Endothelial cell of umbilical vein (primary cell): ENCODE measurements around the gene TREML4. TPM values are rescaled to one million over a fixed set of nuclear protein-coding genes. Genes with fewer than 3 reads are reported as not detected.

Experiments used
- BruUV-seq: library from RNA; stranded (reverse); fragments of 400-500 nt; replicated peaks from 2 replicates; lab custom pipeline; 2021; lab: Mats Ljungman, UMichigan
- CTCF ChIA-PET: fragments of 300-600, 350-600 bp; sonication (Branson Sonifier 250); formaldehyde crosslinking; loops from one replicate; lab custom pipeline; 2021; ENCODE audit warnings: antibody characterized with exemption, inconsistent platforms; lab: Charles Lee
- POLR2A ChIA-PET: fragments of 300-600, 350-600 bp; sonication (Branson Sonifier 250); formaldehyde crosslinking; loops from one replicate; lab custom pipeline; 2021; ENCODE audit warnings: antibody characterized with exemption, inconsistent platforms; lab: Charles Lee
- DNase-seq: peaks from one replicate; pipeline ENCODE4 v3.0.0-alpha.2; 2011; ENCODE audit warnings: low read depth, low spot score
- FAIRE-seq: peaks from 2 replicates; lab custom pipeline; 2011; peaks lifted over from hg19 to GRCh38; lab: Jason Lieb, UNC
- H2AFZ ChIP-seq: 2 replicates; pipeline ENCODE4 v1.6.0; 2012; ENCODE audit warnings: low read depth, low read length, control low read depth, inconsistent platforms
- H3K27ac ChIP-seq: 2 replicates; pipeline ENCODE4 v1.5.1; 2011; ENCODE audit warnings: low read depth, mild to moderate bottlenecking, control low read depth, low read length, moderate library complexity; ENCODE audit not compliant: insufficient read depth
- H3K27me3 ChIP-seq, 2 experiments: 2 replicates each; pipeline versions ENCODE4 v1.6.0 to v1.6.1; 2011; ENCODE audit warnings: low read length in 2 of 2, mixed read lengths in 1 of 2; ENCODE audit not compliant: control insufficient read depth in 2 of 2, insufficient read depth in 2 of 2
- H3K36me3 ChIP-seq, 2 experiments: 2 replicates in 1 of 2; 3 replicates in 1 of 2; pipeline ENCODE4 v1.5.1; 2011; ENCODE audit warnings: low read length in 2 of 2, mild to moderate bottlenecking in 1 of 2, moderate library complexity in 1 of 2; ENCODE audit not compliant: control insufficient read depth in 2 of 2, insufficient read depth in 2 of 2; ENCODE audit errors: extremely low read depth in 1 of 2
- H3K4me1 ChIP-seq: 3 replicates; pipeline ENCODE4 v1.5.1; 2011; ENCODE audit warnings: mild to moderate bottlenecking, low read length; ENCODE audit not compliant: control insufficient read depth, insufficient read depth; ENCODE audit errors: extremely low read depth
- H3K4me2 ChIP-seq: 2 replicates; pipeline ENCODE4 v1.6.1; 2011; ENCODE audit warnings: low read length, control low read depth, mixed read lengths; ENCODE audit not compliant: insufficient read depth
- H3K4me3 ChIP-seq, 3 experiments: fragments of 200-600 bp in 1 of 3; sonication (generic), shearing (Covaris generic) in 1 of 3; replicated peaks in 1 of 3; 2 replicates each; pipeline ENCODE4 v1.5.1; 2011 to 2016; ENCODE audit warnings: control low read depth in 3 of 3, low read length in 3 of 3, mild to moderate bottlenecking in 2 of 3, inconsistent platforms in 1 of 3, low read depth in 1 of 3, moderate library complexity in 1 of 3; ENCODE audit not compliant: insufficient read depth in 1 of 3
- H3K79me2 ChIP-seq: 2 replicates; pipeline ENCODE4 v1.6.0; 2012; ENCODE audit warnings: low read length, inconsistent platforms; ENCODE audit not compliant: control insufficient read depth, insufficient read depth
- H3K9ac ChIP-seq: replicated peaks from 2 replicates; pipeline ENCODE3; 2011; ENCODE audit warnings: low read length, control low read depth; ENCODE audit not compliant: insufficient read depth; ENCODE audit errors: extremely low read depth
- H3K9me1 ChIP-seq: replicated peaks from 3 replicates; pipeline ENCODE4 v1.6.0; 2011; ENCODE audit warnings: mild to moderate bottlenecking, low read length; ENCODE audit not compliant: control insufficient read depth, insufficient read depth; ENCODE audit errors: extremely low read depth
- H3K9me3 ChIP-seq: replicated peaks from 2 replicates; pipeline ENCODE4 v1.5.1; 2012; ENCODE audit warnings: low read length, inconsistent platforms; ENCODE audit not compliant: control insufficient read depth, insufficient read depth
- H4K20me1 ChIP-seq: replicated peaks from 2 replicates; pipeline ENCODE3; 2011; ENCODE audit warnings: mild to moderate bottlenecking, low read length; ENCODE audit not compliant: control insufficient read depth, insufficient read depth; ENCODE audit errors: extremely low read depth
- CTCF ChIP-seq, 2 donors: IDR thresholded peaks; 1 replicate in 1 of 2; 2 replicates in 1 of 2; pipeline ENCODE4 v1.5.1; 2011; ENCODE audit warnings: low read length in 2 of 2, mild to moderate bottlenecking in 2 of 2, moderate library complexity in 2 of 2, control low read depth in 1 of 2, inconsistent platforms in 1 of 2, low read depth in 1 of 2; ENCODE audit not compliant: insufficient read depth in 1 of 2; ENCODE audit errors: extremely low read depth in 1 of 2
- EZH2 ChIP-seq: IDR thresholded peaks from 2 replicates; pipeline ENCODE4 v1.6.1; 2012; ENCODE audit warnings: borderline replicate concordance, low read depth, mild to moderate bottlenecking, moderate library complexity, low read length, inconsistent platforms; ENCODE audit not compliant: severe bottlenecking
- FOS ChIP-seq: IDR thresholded peaks from 2 replicates; pipeline ENCODE4 v1.6.1; 2011; ENCODE audit warnings: mild to moderate bottlenecking, low read length, moderate library complexity, borderline replicate concordance; ENCODE audit not compliant: insufficient read depth
- GATA2 ChIP-seq: IDR thresholded peaks from 2 replicates; pipeline ENCODE4 v1.7.0; 2011; ENCODE audit warnings: low read depth, mild to moderate bottlenecking, moderate library complexity, mixed read lengths, low read length; ENCODE audit not compliant: insufficient read length, insufficient read depth
- JUN ChIP-seq: IDR thresholded peaks from 2 replicates; pipeline ENCODE4 v1.6.1; 2011; ENCODE audit warnings: borderline replicate concordance, low read depth; ENCODE audit not compliant: insufficient read length, insufficient read depth
- MAX ChIP-seq: IDR thresholded peaks from 2 replicates; pipeline ENCODE4 v1.6.1; 2011; ENCODE audit not compliant: insufficient read depth, insufficient read length
- MYC ChIP-seq: IDR thresholded peaks from one replicate; pipeline ENCODE4 v1.6.1; 2011; ENCODE audit warnings: mild to moderate bottlenecking, low read depth, low read length
- POLR2A ChIP-seq: IDR thresholded peaks from 2 replicates; pipeline ENCODE4 v1.6.1; 2012; ENCODE audit warnings: low read depth, mild to moderate bottlenecking, control low read depth, low read length
- POLR2AphosphoS5 ChIP-seq: IDR thresholded peaks from 2 replicates; pipeline ENCODE4 v1.6.1; 2012; ENCODE audit warnings: low read depth, mild to moderate bottlenecking, control low read depth, low read length, moderate library complexity; ENCODE audit not compliant: insufficient read depth
- dilution Hi-C: fragments of 300-500 bp; cut with MboI; formaldehyde crosslinking; loops from one replicate; pipeline ENCODE4 v1.15.0; 2019; ENCODE audit warnings: low sequenced_read_pairs; ENCODE audit not compliant: extremely low pct_ligation_motif_present
- intact Hi-C: fragments of 100-400 bp; cut with micrococcal nuclease; formaldehyde crosslinking; loops from one replicate; pipeline ENCODE4 v1.10.0; 2022
- polyA plus RNA-seq, 4 experiments: library from polyadenylated mRNA; depleted of rRNA in 3 of 4; stranded (reverse) in 3 of 4; unstranded in 1 of 4; fragments of >200 nt; gene quantifications; 2 replicates each; pipeline versions ENCODE4 v1.2.1 to v1.2.3, GENCODE V29; 2011 to 2012; ENCODE audit warnings: missing spikeins in 1 of 4
- total RNA-seq: library from RNA; stranded (reverse); gene quantifications from 2 replicates; pipeline ENCODE4 v1.2.3, GENCODE V29; 2021

The TREML4 gene
- total and polyA plus RNA-seq, 2 donors (not counting 3 experiments of a cell fraction or from before 2014, with no cell fraction given), result not detected

- Histone ChIP-seq H3K9me1 (no peaks in the 10 kb centered on the region), H3K4me2 (no peak overlapping the region), H3K4me1 (no peaks in the 10 kb centered on the region), H3K27ac (no peak overlapping the region), H3K4me3 (no peak overlapping the region), H2AFZ (no peak overlapping the region), H4K20me1 (no peaks in the 10 kb centered on the region), H3K27me3 (peaks cover 6 to 12% of the 10 kb centered on the region in 2 experiments), H3K36me3 (no peaks in the 10 kb centered on the region), H3K79me2 (no peaks in the 10 kb centered on the region), H3K9ac (no peak overlapping the region), H3K9me3 (no peaks in the 10 kb centered on the region)
- no peak for TF ChIP-seq POLR2A
- no peak for TF ChIP-seq MYC
- TF ChIP-seq CTCF (IDR thresholded peaks at IDR 0.05; ENCODE audit: extremely low read depth in 1 of 2, insufficient read depth in 1 of 2, low read depth in 1 of 2, low read length in 2 of 2), result no peak
- TF ChIP-seq POLR2AphosphoS5, result no peak
- no peak for TF ChIP-seq GATA2
- TF ChIP-seq FOS, result no peak
- no peak for TF ChIP-seq EZH2
- TF ChIP-seq JUN, result no peak
- TF ChIP-seq MAX, result no peak
- ChIA-PET POLR2A (no interaction called here), CTCF (interaction anchor here (1.4 kb wide), 1 partner anchor 18 kb away, joined by 3 read pairs; no protein-coding TSS in a partner anchor)
- FAIRE-seq (no peak), DNase-seq (no peak)
- intact Hi-C loops, result no loop called here
- dilution Hi-C loops, result no loop called here
- BruUV-seq, result no TSS peak
These were observed 49.0 kb upstream of the TREML4 start for GRCh38 chr6:41179163-41179562.
